Glutamatergic neuron (in vitro differentiated cells): ENCODE data around the gene MRPL36. TPM values are rescaled to one million over a fixed set of nuclear protein-coding genes. Genes with fewer than 3 reads are reported as not detected.

Experiments used
- DNase-seq: peaks from one replicate; pipeline ENCODE4 v3.0.0; 2022
- H3K27ac Mint-ChIP-seq: one replicate; pipeline ENCODE4 v1.8.0; 2020; ENCODE audit warnings: mild to moderate bottlenecking, mixed read lengths, inconsistent platforms; ENCODE audit not compliant: unreplicated experiment
- H3K27me3 Mint-ChIP-seq: one replicate; pipeline ENCODE4 v1.8.0; 2020; ENCODE audit warnings: mild to moderate bottlenecking, moderate library complexity, mixed read lengths, inconsistent platforms; ENCODE audit not compliant: unreplicated experiment
- H3K36me3 Mint-ChIP-seq: one replicate; pipeline ENCODE4 v1.8.0; 2020; ENCODE audit warnings: mild to moderate bottlenecking, mixed read lengths, inconsistent platforms; ENCODE audit not compliant: unreplicated experiment
- H3K4me1 Mint-ChIP-seq: one replicate; pipeline ENCODE4 v1.8.0; 2020; ENCODE audit warnings: mild to moderate bottlenecking, low read depth, mixed read lengths, inconsistent platforms; ENCODE audit not compliant: unreplicated experiment
- H3K4me3 Mint-ChIP-seq: one replicate; pipeline ENCODE4 v1.8.0; 2020; ENCODE audit warnings: mild to moderate bottlenecking, mixed read lengths, inconsistent platforms; ENCODE audit not compliant: unreplicated experiment
- H3K9me3 Mint-ChIP-seq: one replicate; pipeline ENCODE4 v1.8.0; 2020; ENCODE audit warnings: mild to moderate bottlenecking, moderate library complexity, mixed read lengths, inconsistent platforms; ENCODE audit not compliant: unreplicated experiment
- total RNA-seq: library from RNA; stranded (reverse); fragmentation: NEBNext Ultra II Directional; extraction: Animal tissue kit (Norgen Biotek cat#: 25700); gene quantifications from one replicate; pipeline ENCODE4 v1.2.1, GENCODE V29; 2021; ENCODE audit not compliant: unreplicated experiment
- TF ChIP-seq, protein P1 (sequence below): fragments of 200-600 bp; sonication (generic); IDR thresholded peaks from one replicate; pipeline ENCODE4 v1.5.0; 2021; ENCODE audit not compliant: partially characterized antibody, unreplicated experiment

The MRPL36 gene
- total RNA-seq, 1 donor from 2014 or later, result 40.0 TPM

DNA sequence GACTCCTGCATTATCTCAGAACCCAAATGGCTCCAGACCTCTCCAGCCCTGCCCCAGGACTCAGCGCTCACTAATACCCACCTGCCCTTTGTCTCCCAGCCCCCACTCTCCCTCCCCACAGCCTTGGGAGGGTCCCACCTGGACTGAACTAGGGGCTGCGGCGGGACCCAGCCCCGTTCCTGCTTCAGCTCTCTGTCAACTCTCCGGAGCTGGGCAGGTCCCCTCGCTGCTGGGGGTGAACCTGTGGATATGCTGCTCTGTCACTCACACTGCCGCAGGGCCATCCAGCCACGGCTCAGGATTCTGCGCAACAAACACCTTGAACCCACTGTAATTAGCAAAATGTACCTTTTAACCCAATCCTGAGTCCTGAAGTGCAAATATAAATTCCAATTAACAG, 38.4 kb upstream of the MRPL36 start:
- Mint-ChIP-seq H3K27me3 (peaks cover 5% of the 10 kb centered on the region), H3K36me3 (no peaks in the 10 kb centered on the region)

DNA sequence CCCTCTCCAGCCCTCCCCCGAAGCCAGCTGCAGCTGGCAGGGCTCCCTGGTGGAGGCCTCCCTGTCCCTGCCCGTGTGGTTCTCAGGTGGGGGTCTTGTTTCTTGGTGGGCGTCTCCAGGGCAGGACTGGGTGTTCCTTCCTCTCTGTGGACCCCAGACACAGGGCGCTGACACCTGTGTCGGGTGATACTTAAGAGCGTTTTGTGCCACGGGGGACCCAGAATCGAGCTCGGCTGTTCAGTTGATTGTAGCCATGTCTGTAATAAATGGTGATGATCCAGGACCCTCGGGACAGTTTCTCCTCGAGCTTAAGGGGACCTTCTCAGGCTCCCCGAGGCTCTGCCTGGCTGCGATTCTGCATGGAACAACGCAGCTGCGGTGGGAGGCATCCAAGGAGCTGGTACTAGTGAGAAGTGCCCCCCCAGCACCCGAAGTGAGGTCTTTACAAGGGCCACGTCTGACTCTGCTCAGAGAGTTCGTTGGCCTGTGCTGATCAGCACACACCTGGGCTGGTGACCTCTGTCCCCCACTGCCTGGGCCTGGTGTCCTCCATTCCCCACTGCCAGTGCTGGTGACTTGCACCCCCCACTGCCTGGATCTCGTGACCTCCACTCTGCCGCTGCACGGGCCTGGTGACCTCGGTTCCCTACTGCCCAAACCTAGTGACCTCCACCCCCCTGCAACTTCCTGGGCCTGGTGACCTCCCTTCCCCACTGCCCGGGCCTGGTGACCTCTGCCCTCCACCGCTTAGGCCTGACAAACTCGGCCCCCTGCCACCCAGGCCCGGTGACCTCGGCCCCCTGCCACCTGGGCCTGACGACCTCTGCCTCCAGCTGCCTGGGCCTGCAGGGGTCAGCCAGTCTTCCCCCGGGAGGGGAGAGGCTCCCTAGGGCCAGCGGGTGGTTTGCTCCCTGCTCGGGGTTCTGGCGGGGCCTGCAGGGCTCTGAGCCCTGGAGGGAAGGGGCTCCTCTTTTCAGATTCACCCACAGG, 37.5 kb upstream of the MRPL36 start:
- no peak overlapping the region for H3K27ac Mint-ChIP-seq
- TF ChIP-seq, protein P1, sequence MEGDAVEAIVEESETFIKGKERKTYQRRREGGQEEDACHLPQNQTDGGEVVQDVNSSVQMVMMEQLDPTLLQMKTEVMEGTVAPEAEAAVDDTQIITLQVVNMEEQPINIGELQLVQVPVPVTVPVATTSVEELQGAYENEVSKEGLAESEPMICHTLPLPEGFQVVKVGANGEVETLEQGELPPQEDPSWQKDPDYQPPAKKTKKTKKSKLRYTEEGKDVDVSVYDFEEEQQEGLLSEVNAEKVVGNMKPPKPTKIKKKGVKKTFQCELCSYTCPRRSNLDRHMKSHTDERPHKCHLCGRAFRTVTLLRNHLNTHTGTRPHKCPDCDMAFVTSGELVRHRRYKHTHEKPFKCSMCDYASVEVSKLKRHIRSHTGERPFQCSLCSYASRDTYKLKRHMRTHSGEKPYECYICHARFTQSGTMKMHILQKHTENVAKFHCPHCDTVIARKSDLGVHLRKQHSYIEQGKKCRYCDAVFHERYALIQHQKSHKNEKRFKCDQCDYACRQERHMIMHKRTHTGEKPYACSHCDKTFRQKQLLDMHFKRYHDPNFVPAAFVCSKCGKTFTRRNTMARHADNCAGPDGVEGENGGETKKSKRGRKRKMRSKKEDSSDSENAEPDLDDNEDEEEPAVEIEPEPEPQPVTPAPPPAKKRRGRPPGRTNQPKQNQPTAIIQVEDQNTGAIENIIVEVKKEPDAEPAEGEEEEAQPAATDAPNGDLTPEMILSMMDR, result no peak
- H3K4me3 Mint-ChIP-seq, result no peak overlapping the region
- H3K27me3 Mint-ChIP-seq, result peaks cover 5% of the 10 kb centered on the region
- DNase-seq, result no peak
- H3K36me3 Mint-ChIP-seq, result no peaks in the 10 kb centered on the region
- H3K4me1 Mint-ChIP-seq, result peaks cover 15% of the 10 kb centered on the region
- no peaks in the 10 kb centered on the region for H3K9me3 Mint-ChIP-seq

More for the DNA sequence above, 38.4 kb upstream of the MRPL36 start:
- H3K9me3 Mint-ChIP-seq, result no peaks in the 10 kb centered on the region
- peaks cover 14% of the 10 kb centered on the region for H3K4me1 Mint-ChIP-seq
- DNase-seq, result no peak
- H3K4me3 Mint-ChIP-seq, result no peak overlapping the region
- TF ChIP-seq, protein P1, result no peak
- H3K27ac Mint-ChIP-seq, result no peak overlapping the region

DNA sequence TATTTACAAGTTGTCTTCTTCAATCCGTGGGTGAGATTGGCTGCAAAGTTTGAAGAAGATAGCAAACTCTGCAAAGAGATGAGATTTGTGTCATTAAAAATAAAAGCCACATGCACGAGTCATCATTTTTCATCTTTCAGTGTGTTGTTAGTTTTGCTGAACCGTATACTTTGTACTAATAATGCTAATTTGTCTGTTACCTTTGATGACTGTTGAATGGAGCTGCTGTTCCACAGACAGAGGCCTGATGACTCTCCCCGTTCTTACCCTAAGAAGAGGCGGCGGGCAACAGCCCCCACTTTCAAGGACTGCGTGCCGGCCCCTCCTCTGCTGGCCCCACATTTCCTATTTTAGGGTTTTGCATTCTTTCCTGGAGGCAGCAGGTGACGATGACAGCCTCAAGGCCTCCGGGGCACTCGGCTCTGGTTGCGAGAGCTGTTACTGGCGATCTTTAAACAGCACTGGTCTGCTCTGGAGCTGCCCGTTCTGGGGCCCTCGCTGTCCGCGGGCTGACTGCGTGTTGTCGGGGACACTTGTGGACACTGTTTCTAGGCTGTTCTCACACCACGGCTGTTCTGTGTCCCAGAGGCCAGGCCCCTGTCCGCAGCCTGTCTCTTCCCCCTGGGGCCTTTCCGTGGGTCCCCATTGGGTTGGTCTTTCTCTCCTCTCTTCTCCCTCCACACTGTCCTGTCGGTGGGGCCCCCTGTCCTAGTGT, 36.7 kb upstream of the MRPL36 start:
- H3K9me3 Mint-ChIP-seq, result no peaks in the 10 kb centered on the region
- DNase-seq, result no peak
- peaks cover 5% of the 10 kb centered on the region for H3K27me3 Mint-ChIP-seq
- peaks cover 21% of the 10 kb centered on the region for H3K4me1 Mint-ChIP-seq
- TF ChIP-seq, protein P1, result no peak
- no peak overlapping the region for H3K4me3 Mint-ChIP-seq
- no peak overlapping the region for H3K27ac Mint-ChIP-seq
- H3K36me3 Mint-ChIP-seq, result no peaks in the 10 kb centered on the region

GRCh38 chr5:1835431-1835830, 35.8 kb upstream of the MRPL36 start:
- DNase-seq, result no peak
- Mint-ChIP-seq H3K27ac (no peak overlapping the region), H3K9me3 (no peaks in the 10 kb centered on the region), H3K36me3 (no peaks in the 10 kb centered on the region), H3K4me3 (no peak overlapping the region), H3K27me3 (peaks cover 5% of the 10 kb centered on the region), H3K4me1 (peaks cover 24% of the 10 kb centered on the region)
- TF ChIP-seq, protein P1, result no peak
